Endothelial cell of umbilical vein (primary cell): ENCODE results near the gene RUNX2. TPM values are rescaled to one million over a fixed set of nuclear protein-coding genes. Genes with fewer than 3 reads are reported as not detected.

Source experiments
- BruUV-seq: library from RNA; stranded (reverse); fragments of 400-500 nt; replicated peaks from 2 replicates; lab custom pipeline; 2021; lab: Mats Ljungman, UMichigan
- CTCF ChIA-PET: fragments of 300-600, 350-600 bp; sonication (Branson Sonifier 250); formaldehyde crosslinking; loops from one replicate; lab custom pipeline; 2021; ENCODE audit warnings: antibody characterized with exemption, inconsistent platforms; lab: Charles Lee
- POLR2A ChIA-PET: fragments of 300-600, 350-600 bp; sonication (Branson Sonifier 250); formaldehyde crosslinking; loops from one replicate; lab custom pipeline; 2021; ENCODE audit warnings: antibody characterized with exemption, inconsistent platforms; lab: Charles Lee
- DNase-seq: peaks from one replicate; pipeline ENCODE4 v3.0.0-alpha.2; 2011; ENCODE audit warnings: low read depth, low spot score
- FAIRE-seq: peaks from 2 replicates; lab custom pipeline; 2011; peaks lifted over from hg19 to GRCh38; lab: Jason Lieb, UNC
- H2AFZ ChIP-seq: 2 replicates; pipeline ENCODE4 v1.6.0; 2012; ENCODE audit warnings: low read depth, low read length, control low read depth, inconsistent platforms
- H3K27ac ChIP-seq: 2 replicates; pipeline ENCODE4 v1.5.1; 2011; ENCODE audit warnings: low read depth, mild to moderate bottlenecking, control low read depth, low read length, moderate library complexity; ENCODE audit not compliant: insufficient read depth
- H3K27me3 ChIP-seq, 2 experiments: 2 replicates each; pipeline versions ENCODE4 v1.6.0 to v1.6.1; 2011; ENCODE audit warnings: low read length in 2 of 2, mixed read lengths in 1 of 2; ENCODE audit not compliant: control insufficient read depth in 2 of 2, insufficient read depth in 2 of 2
- H3K36me3 ChIP-seq, 2 experiments: 2 replicates in 1 of 2; 3 replicates in 1 of 2; pipeline ENCODE4 v1.5.1; 2011; ENCODE audit warnings: low read length in 2 of 2, mild to moderate bottlenecking in 1 of 2, moderate library complexity in 1 of 2; ENCODE audit not compliant: control insufficient read depth in 2 of 2, insufficient read depth in 2 of 2; ENCODE audit errors: extremely low read depth in 1 of 2
- H3K4me1 ChIP-seq: 3 replicates; pipeline ENCODE4 v1.5.1; 2011; ENCODE audit warnings: mild to moderate bottlenecking, low read length; ENCODE audit not compliant: control insufficient read depth, insufficient read depth; ENCODE audit errors: extremely low read depth
- H3K4me2 ChIP-seq: 2 replicates; pipeline ENCODE4 v1.6.1; 2011; ENCODE audit warnings: low read length, control low read depth, mixed read lengths; ENCODE audit not compliant: insufficient read depth
- H3K4me3 ChIP-seq, 3 experiments: fragments of 200-600 bp in 1 of 3; sonication (generic), shearing (Covaris generic) in 1 of 3; replicated peaks in 1 of 3; 2 replicates each; pipeline ENCODE4 v1.5.1; 2011 to 2016; ENCODE audit warnings: control low read depth in 3 of 3, low read length in 3 of 3, mild to moderate bottlenecking in 2 of 3, inconsistent platforms in 1 of 3, low read depth in 1 of 3, moderate library complexity in 1 of 3; ENCODE audit not compliant: insufficient read depth in 1 of 3
- H3K79me2 ChIP-seq: 2 replicates; pipeline ENCODE4 v1.6.0; 2012; ENCODE audit warnings: low read length, inconsistent platforms; ENCODE audit not compliant: control insufficient read depth, insufficient read depth
- H3K9ac ChIP-seq: replicated peaks from 2 replicates; pipeline ENCODE3; 2011; ENCODE audit warnings: low read length, control low read depth; ENCODE audit not compliant: insufficient read depth; ENCODE audit errors: extremely low read depth
- H3K9me1 ChIP-seq: replicated peaks from 3 replicates; pipeline ENCODE4 v1.6.0; 2011; ENCODE audit warnings: mild to moderate bottlenecking, low read length; ENCODE audit not compliant: control insufficient read depth, insufficient read depth; ENCODE audit errors: extremely low read depth
- H3K9me3 ChIP-seq: replicated peaks from 2 replicates; pipeline ENCODE4 v1.5.1; 2012; ENCODE audit warnings: low read length, inconsistent platforms; ENCODE audit not compliant: control insufficient read depth, insufficient read depth
- H4K20me1 ChIP-seq: replicated peaks from 2 replicates; pipeline ENCODE3; 2011; ENCODE audit warnings: mild to moderate bottlenecking, low read length; ENCODE audit not compliant: control insufficient read depth, insufficient read depth; ENCODE audit errors: extremely low read depth
- CTCF ChIP-seq, 2 donors: IDR thresholded peaks; 1 replicate in 1 of 2; 2 replicates in 1 of 2; pipeline ENCODE4 v1.5.1; 2011; ENCODE audit warnings: low read length in 2 of 2, mild to moderate bottlenecking in 2 of 2, moderate library complexity in 2 of 2, control low read depth in 1 of 2, inconsistent platforms in 1 of 2, low read depth in 1 of 2; ENCODE audit not compliant: insufficient read depth in 1 of 2; ENCODE audit errors: extremely low read depth in 1 of 2
- EZH2 ChIP-seq: IDR thresholded peaks from 2 replicates; pipeline ENCODE4 v1.6.1; 2012; ENCODE audit warnings: borderline replicate concordance, low read depth, mild to moderate bottlenecking, moderate library complexity, low read length, inconsistent platforms; ENCODE audit not compliant: severe bottlenecking
- FOS ChIP-seq: IDR thresholded peaks from 2 replicates; pipeline ENCODE4 v1.6.1; 2011; ENCODE audit warnings: mild to moderate bottlenecking, low read length, moderate library complexity, borderline replicate concordance; ENCODE audit not compliant: insufficient read depth
- GATA2 ChIP-seq: IDR thresholded peaks from 2 replicates; pipeline ENCODE4 v1.7.0; 2011; ENCODE audit warnings: low read depth, mild to moderate bottlenecking, moderate library complexity, mixed read lengths, low read length; ENCODE audit not compliant: insufficient read length, insufficient read depth
- JUN ChIP-seq: IDR thresholded peaks from 2 replicates; pipeline ENCODE4 v1.6.1; 2011; ENCODE audit warnings: borderline replicate concordance, low read depth; ENCODE audit not compliant: insufficient read length, insufficient read depth
- MAX ChIP-seq: IDR thresholded peaks from 2 replicates; pipeline ENCODE4 v1.6.1; 2011; ENCODE audit not compliant: insufficient read depth, insufficient read length
- MYC ChIP-seq: IDR thresholded peaks from one replicate; pipeline ENCODE4 v1.6.1; 2011; ENCODE audit warnings: mild to moderate bottlenecking, low read depth, low read length
- POLR2A ChIP-seq: IDR thresholded peaks from 2 replicates; pipeline ENCODE4 v1.6.1; 2012; ENCODE audit warnings: low read depth, mild to moderate bottlenecking, control low read depth, low read length
- POLR2AphosphoS5 ChIP-seq: IDR thresholded peaks from 2 replicates; pipeline ENCODE4 v1.6.1; 2012; ENCODE audit warnings: low read depth, mild to moderate bottlenecking, control low read depth, low read length, moderate library complexity; ENCODE audit not compliant: insufficient read depth
- dilution Hi-C: fragments of 300-500 bp; cut with MboI; formaldehyde crosslinking; loops from one replicate; pipeline ENCODE4 v1.15.0; 2019; ENCODE audit warnings: low sequenced_read_pairs; ENCODE audit not compliant: extremely low pct_ligation_motif_present
- intact Hi-C: fragments of 100-400 bp; cut with micrococcal nuclease; formaldehyde crosslinking; loops from one replicate; pipeline ENCODE4 v1.10.0; 2022
- polyA plus RNA-seq, 4 experiments: library from polyadenylated mRNA; depleted of rRNA in 3 of 4; stranded (reverse) in 3 of 4; unstranded in 1 of 4; fragments of >200 nt; gene quantifications; 2 replicates each; pipeline versions ENCODE4 v1.2.1 to v1.2.3, GENCODE V29; 2011 to 2012; ENCODE audit warnings: missing spikeins in 1 of 4
- total RNA-seq: library from RNA; stranded (reverse); gene quantifications from 2 replicates; pipeline ENCODE4 v1.2.3, GENCODE V29; 2021

The RUNX2 gene
- total and polyA plus RNA-seq, 2 donors (not counting 3 experiments of a cell fraction or from before 2014, with no cell fraction given) = 0.06 TPM; not detected in 1

DNA sequence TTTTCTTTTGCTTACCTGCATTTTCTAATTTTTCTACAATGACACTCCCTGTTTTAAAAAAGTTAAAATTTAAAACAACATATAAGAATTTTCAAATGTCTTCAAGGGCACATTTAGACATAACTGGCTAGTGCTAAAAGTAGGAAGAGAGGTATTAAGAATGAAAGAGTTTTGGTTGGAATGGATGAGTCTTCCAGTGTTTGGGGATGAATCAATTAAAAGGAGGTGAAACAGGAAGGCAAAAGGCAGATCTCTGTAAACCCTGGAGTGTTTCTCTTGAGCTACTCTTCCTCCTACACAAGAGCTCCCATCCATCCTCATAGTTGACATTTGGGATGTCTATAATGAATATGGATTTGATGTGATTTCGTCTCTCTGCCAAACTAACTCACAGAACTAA, 288.1 kb downstream of the RUNX2 start:
- FAIRE-seq (no peak), DNase-seq (no peak)
- Histone ChIP-seq H3K9me3 (no peaks in the 10 kb centered on the region), H3K36me3 (no peaks in the 10 kb centered on the region), H3K27me3 (peaks cover 10 to 19% of the 10 kb centered on the region in 2 experiments), H4K20me1 (no peaks in the 10 kb centered on the region), H3K4me1 (no peaks in the 10 kb centered on the region), H3K9me1 (no peaks in the 10 kb centered on the region), H2AFZ (no peak overlapping the region), H3K4me3 (no peak overlapping the region), H3K4me2 (no peak overlapping the region), H3K27ac (no peak overlapping the region), H3K9ac (no peak overlapping the region), H3K79me2 (no peaks in the 10 kb centered on the region)
- intact Hi-C loops (no loop called here), dilution Hi-C loops (no loop called here)
- ChIA-PET POLR2A (no interaction called here), CTCF (interaction anchor here (1.0 to 1.5 kb wide), 2 partner anchors 23 to 99 kb away, joined by 3 read pairs; no protein-coding TSS in a partner anchor)
- no peak for TF ChIP-seq GATA2
- no peak for TF ChIP-seq FOS
- no peak for TF ChIP-seq MYC
- no peak for TF ChIP-seq JUN
- TF ChIP-seq EZH2 = no peak
- TF ChIP-seq MAX = no peak
- TF ChIP-seq CTCF (IDR thresholded peaks at IDR 0.05; ENCODE audit: extremely low read depth in 1 of 2, insufficient read depth in 1 of 2, low read depth in 1 of 2, low read length in 2 of 2) = no peak
- TF ChIP-seq POLR2AphosphoS5 = no peak
- TF ChIP-seq POLR2A = no peak
- no TSS peak for BruUV-seq
